DND-41 (cell line): Measurements from ENCODE around the gene EIF4G3.

Experiments
- EZH2 ChIP-seq: IDR thresholded peaks from 3 replicates; pipeline ENCODE4 v1.6.1; 2012; ENCODE audit warnings: borderline replicate concordance, low read depth, mild to moderate bottlenecking, moderate library complexity, low read length, inconsistent platforms; ENCODE audit not compliant: severe bottlenecking
- TF ChIP-seq, protein P1 (sequence below): IDR thresholded peaks from 2 replicates; pipeline ENCODE4 v1.5.1; 2012; ENCODE audit warnings: borderline replicate concordance, low read length, moderate library complexity, mild to moderate bottlenecking; ENCODE audit not compliant: poor library complexity, severe bottlenecking; ENCODE audit errors: extremely low read depth

DNA sequence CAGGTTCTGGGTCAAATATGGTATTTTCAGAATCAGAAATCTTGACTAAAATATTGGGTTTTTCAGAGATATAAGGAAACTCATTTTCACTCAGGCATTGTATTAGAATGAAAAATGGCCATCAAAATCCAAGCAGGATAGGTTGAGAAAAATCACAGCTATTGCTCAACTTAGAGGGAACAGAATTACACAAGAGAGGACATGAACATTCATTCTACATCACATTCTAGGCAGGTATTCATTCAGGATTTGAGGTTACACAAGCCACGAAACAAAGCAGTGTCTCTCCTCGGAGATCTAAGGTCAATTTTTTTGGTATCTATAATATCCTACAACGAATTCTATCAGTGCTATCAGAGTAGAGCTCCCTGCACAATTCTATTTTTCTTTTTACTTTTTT lies 226.0 kb downstream of the EIF4G3 start:
- TF ChIP-seq, protein P1, sequence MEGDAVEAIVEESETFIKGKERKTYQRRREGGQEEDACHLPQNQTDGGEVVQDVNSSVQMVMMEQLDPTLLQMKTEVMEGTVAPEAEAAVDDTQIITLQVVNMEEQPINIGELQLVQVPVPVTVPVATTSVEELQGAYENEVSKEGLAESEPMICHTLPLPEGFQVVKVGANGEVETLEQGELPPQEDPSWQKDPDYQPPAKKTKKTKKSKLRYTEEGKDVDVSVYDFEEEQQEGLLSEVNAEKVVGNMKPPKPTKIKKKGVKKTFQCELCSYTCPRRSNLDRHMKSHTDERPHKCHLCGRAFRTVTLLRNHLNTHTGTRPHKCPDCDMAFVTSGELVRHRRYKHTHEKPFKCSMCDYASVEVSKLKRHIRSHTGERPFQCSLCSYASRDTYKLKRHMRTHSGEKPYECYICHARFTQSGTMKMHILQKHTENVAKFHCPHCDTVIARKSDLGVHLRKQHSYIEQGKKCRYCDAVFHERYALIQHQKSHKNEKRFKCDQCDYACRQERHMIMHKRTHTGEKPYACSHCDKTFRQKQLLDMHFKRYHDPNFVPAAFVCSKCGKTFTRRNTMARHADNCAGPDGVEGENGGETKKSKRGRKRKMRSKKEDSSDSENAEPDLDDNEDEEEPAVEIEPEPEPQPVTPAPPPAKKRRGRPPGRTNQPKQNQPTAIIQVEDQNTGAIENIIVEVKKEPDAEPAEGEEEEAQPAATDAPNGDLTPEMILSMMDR: no peak
- TF ChIP-seq EZH2: no peak
